Stimulated activated CD8-positive, alpha-beta memory T cell treated with anti-CD3 and anti-CD28 coated beads, Interleukin-4, amount 100 ng/mL, for 48 hours (primary cell): ENCODE results near the gene ARAP3.
"Not testable (repeated sequence)": the region's sequence is repeated elsewhere in the genome, so short reads cannot be mapped to it uniquely, and the experiment has no call there.

ENCODE experiments used
- DNase-seq: peaks from one replicate; pipeline ENCODE4 v3.0.0-alpha.2; 2020

ARAP3 gene, protein sequence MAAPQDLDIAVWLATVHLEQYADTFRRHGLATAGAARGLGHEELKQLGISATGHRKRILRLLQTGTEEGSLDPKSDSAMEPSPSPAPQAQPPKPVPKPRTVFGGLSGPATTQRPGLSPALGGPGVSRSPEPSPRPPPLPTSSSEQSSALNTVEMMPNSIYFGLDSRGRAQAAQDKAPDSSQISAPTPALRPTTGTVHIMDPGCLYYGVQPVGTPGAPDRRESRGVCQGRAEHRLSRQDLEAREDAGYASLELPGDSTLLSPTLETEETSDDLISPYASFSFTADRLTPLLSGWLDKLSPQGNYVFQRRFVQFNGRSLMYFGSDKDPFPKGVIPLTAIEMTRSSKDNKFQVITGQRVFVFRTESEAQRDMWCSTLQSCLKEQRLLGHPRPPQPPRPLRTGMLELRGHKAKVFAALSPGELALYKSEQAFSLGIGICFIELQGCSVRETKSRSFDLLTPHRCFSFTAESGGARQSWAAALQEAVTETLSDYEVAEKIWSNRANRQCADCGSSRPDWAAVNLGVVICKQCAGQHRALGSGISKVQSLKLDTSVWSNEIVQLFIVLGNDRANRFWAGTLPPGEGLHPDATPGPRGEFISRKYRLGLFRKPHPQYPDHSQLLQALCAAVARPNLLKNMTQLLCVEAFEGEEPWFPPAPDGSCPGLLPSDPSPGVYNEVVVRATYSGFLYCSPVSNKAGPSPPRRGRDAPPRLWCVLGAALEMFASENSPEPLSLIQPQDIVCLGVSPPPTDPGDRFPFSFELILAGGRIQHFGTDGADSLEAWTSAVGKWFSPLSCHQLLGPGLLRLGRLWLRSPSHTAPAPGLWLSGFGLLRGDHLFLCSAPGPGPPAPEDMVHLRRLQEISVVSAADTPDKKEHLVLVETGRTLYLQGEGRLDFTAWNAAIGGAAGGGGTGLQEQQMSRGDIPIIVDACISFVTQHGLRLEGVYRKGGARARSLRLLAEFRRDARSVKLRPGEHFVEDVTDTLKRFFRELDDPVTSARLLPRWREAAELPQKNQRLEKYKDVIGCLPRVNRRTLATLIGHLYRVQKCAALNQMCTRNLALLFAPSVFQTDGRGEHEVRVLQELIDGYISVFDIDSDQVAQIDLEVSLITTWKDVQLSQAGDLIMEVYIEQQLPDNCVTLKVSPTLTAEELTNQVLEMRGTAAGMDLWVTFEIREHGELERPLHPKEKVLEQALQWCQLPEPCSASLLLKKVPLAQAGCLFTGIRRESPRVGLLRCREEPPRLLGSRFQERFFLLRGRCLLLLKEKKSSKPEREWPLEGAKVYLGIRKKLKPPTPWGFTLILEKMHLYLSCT (N-terminal part only)

GRCh38 chr5:141681695-141682641, at the start of gene ARAP3:
TSS of gene ARAP3 (minus strand) at chr5:141682230. CDS start at chr5:141680486, 1,744 bp downstream.
- peak; percentile 64 for DNase-seq

- no peak for DNase-seq
Observed at GRCh38 chr5:141729387-141730006, 47.5 kb upstream of the ARAP3 start.

DNA sequence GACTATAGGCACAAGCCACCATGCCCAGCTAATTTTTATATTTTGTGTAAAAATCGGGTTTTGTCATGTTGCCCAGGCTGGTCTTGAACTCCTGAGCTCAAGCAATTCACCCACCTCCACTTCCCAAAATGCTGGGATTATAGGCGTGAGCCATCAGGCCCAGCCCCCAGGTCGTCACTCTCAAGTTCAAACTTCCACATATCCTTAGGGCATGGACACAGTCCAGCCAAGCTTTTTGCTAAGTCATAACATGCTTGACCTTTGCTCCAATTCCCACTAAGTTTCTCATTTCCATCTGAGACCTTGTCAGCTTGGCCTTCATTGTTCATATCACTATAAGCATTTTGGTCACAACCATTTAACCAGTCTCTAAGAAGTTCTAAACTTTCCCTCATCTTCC, 43.9 kb upstream of the ARAP3 start:
- no peak for DNase-seq

GRCh38 chr5:141725174-141725573, 43.1 kb upstream of the ARAP3 start:
- not testable (repeated sequence) for DNase-seq

- DNase-seq, result no peak
Observed at GRCh38 chr5:141722266-141722665, 40.2 kb upstream of the ARAP3 start.

DNA sequence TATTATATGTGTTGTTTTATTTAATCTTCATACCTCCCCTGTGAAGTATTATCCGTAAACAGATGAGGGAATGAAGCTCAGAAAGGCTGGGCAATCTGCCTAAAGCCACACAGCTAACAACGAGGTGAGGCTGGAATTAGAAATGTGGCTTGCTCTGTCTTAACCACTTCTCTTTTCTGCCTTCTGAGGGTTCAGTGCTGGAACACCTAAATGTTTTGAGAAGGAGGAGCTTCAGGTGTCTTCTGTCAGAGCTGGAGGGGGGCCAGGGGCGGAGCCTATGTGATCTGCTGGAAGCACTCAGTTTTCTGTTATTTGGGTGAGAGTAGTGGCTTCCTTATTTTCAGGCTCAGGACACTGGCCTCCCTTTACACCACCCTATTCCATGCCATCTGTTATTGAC, 35.0 kb upstream of the ARAP3 start:
- no peak for DNase-seq

DNA sequence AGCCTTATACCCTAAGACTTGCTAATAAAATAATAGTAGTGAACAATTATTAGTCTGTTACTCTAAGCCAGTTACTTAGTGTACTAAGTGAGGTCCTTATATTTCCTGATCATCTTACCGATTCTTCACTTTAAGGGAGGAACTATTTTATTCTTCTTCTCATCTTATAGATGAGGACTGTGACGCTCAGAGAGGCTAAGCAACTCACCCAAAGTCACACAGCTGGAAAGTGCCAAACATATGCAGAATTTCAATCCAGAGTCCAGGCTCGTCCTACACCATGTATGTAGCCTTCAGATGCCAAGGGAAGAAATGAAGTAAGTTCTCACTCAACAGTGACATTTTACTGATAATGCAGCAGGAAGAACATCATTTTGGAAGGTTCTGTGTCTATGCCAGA, 34.4 kb upstream of the ARAP3 start:
- no peak for DNase-seq

DNA sequence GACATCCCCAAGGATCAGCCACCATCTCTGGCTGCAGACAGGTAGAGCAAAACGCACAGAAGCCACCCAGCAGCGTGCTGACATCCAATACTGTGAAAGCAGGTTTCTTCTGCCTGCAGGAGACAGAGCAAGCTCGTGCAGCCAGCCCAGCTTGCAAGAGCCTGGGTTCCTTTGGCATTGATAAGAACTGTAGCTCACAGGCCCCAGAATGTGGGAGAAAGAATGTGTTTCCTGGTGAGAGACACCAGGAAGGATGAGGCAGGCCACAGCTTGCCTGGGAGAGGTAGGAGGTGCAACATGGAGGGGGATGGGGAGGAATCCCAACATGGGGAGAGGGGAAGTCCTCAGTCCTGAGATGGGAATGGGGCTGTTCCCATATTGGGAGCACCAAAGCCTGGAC, 34.0 kb upstream of the ARAP3 start:
- DNase-seq, result no peak

DNA sequence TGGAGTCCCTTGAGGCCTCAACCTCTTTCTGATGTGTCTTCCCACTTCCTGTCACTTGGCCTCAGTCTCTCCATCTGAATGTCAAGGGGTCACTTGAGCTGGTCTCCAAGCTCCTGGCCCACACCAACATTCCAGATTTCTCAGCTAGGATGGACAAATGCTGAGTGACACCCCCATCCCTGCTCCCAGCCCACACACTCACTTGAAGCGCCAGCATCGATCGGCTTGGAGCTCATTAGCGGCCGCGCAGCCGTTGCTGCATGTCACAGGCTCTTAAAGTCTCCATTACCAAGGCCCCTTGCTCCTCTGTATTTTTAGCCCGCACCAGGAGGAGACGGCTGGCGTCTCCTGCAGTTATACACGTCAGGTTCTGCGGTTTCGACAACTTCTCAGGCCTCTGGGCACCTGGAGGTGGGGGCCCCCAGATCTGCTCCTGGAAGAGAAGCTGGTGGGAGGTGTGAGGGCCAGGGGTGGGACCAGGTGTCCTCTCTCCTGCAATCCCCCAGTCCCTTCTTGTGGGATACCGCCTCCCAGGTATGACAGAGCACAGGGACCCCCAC, 33.4 kb upstream of the ARAP3 start:
- DNase-seq, result no peak

DNA sequence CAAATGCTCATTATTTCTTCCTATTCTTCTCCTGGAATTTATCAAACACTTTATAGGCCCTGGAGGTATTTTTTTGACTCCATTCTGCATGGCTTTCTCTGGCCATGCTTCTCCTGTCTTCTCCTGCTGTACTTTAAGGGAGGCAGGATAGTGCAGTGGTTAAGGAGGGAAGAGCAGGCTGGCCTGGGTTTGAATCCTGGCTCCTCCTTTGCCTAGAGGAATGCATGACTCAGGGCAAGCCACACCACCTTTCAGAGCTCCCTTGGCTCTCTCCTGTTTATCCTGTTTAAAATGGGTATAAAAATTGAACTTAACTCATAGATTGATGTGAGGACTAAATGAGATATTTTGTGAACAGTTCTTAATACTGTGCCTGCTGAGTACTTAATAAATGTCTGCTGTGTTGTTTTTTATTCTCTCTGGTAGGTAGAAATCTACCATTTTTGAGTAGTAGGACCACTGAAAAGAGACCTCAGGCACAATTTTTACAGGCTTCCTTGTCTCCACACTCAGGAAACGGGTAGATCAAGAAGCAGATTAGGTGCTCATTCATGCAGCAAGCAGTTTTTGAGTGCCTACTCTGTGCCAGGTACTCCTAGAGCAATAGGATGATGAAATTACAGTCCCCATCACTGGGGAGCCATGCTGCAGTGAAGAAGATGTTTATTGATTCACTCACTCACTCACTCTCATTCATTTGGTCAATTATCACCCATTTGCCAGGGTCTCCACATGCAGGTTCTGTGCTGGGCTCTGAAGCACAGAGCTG, 32.7 kb upstream of the ARAP3 start:
- no peak for DNase-seq

- no peak for DNase-seq
Observed at GRCh38 chr5:141713616-141714309, 31.7 kb upstream of the ARAP3 start.

DNA sequence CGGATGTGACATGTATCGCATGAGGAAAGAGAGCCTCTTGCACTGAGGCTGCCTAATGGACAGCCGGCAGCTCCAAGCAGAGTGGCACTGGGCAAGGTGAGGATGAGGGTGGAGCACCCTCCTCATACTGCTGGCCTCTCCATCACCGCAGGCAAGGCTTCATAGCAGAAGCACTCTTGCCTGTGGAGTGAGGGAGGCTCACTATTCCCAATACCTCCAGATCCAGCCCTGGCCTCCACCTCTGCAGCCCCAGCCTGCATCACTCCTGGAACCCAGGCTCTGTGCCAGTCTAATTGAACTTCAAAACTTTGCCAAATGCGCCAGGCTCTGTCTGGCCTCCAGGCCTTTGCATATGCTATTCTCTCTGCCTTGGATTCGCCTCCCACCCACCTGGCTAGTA, 29.7 kb upstream of the ARAP3 start:
- DNase-seq, result no peak

DNA sequence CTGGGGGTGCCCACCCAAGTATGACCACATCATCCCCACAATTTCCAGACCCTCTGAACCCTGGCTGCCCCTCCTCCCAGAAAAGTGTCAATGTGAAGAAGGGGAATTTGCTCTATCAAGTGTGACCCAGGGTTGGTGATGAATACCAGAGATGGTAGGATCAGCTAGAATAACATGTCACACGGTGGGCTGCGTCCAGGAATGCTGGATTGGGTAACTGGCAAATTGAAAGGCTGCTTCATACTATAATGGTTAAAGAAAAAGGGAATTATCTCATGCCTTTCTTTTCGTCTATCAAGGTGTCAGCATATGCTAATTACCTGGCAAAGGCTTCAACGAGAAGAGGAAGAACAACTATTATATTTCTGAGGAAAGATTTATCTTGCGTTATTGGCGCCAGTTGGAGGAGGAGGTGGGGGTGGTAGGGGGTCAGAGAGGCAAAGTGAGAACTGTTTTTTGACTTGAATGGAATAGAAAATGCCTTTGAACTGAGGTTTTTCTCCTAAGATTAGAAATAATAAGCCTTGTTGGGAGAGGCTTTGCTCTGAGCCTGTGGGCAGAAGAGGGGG, 27.8 kb upstream of the ARAP3 start:
- DNase-seq, result no peak

- DNase-seq, result no peak
Observed at GRCh38 chr5:141708016-141708415, 26.0 kb upstream of the ARAP3 start.

DNA sequence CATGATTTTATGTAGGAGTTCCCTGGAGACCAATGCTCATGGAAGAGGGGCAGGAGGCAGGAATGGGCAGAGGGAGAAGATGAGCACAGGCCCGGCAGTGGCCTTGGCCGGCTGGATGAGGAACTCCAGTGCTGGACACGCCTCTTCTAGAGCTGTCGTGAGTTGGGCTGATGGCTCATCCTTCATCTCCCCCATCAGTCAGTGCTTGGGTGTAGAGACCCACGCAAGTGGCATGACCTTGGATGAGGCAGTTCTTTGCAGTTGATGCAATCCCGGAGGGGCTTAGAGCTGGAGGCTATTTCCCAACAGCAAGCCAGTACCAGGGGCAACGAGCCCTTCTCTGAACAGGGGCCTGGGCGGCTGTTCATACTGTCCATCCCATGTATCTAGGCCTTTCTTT, 25.5 kb upstream of the ARAP3 start:
- no peak for DNase-seq

GRCh38 chr5:141706121-141706520, 24.1 kb upstream of the ARAP3 start:
- DNase-seq, result no peak

DNA sequence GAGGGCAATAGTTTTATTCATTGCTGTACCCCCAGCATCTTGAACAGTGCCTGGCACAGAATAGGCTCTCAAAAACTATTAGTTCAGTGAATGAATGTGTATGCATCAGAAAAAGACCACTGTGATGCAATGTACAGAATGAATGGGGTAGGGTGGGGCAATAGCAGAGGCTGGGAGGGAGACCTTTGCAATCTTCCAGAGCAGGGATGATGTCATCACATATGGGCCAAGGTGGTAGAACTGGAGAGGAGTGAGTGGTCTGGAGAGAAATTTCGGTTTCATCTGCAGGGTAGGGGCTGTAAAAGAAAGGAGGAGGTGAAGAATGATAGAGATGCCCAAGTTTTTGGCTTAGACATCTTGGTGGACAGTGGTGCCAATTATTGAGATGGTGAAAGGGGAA, 23.4 kb upstream of the ARAP3 start:
- DNase-seq, result no peak

DNA sequence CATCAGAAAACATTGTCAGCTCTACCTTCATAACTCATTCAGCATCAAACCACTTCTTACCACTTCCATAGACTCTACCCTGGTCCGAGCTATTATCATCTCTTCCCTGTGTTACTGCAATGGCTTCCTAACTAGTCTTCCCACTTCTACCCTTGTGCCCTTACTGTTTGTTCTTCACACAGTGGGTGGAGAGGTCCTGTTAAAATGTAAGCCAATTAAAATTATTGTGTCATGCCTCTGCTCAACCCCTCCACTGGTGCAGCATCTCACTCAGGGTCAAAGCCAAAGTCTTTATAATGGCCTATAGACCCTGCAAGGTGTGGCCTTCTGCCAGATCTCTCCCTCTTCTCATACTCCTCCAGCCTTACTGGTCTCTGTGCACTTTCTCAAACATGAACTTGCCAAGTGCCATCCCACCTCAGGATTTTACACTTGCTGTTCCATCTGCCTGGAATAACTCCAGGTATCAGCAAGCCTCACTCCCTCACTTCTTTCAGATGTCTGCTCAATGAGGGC, 22.8 kb upstream of the ARAP3 start:
- DNase-seq, result no peak

- DNase-seq, result no peak
Observed at GRCh38 chr5:141703133-141703561, 21.1 kb upstream of the ARAP3 start.
